Measurements from ENCODE around the gene HS3ST3B1. TPM values are rescaled to one million over a fixed set of nuclear protein-coding genes. Genes with fewer than 3 reads are reported as not detected.

Gene HS3ST3B1
- 0.05 and 0.49 TPM in 2 replicates for polyA plus RNA-seq

DNA sequence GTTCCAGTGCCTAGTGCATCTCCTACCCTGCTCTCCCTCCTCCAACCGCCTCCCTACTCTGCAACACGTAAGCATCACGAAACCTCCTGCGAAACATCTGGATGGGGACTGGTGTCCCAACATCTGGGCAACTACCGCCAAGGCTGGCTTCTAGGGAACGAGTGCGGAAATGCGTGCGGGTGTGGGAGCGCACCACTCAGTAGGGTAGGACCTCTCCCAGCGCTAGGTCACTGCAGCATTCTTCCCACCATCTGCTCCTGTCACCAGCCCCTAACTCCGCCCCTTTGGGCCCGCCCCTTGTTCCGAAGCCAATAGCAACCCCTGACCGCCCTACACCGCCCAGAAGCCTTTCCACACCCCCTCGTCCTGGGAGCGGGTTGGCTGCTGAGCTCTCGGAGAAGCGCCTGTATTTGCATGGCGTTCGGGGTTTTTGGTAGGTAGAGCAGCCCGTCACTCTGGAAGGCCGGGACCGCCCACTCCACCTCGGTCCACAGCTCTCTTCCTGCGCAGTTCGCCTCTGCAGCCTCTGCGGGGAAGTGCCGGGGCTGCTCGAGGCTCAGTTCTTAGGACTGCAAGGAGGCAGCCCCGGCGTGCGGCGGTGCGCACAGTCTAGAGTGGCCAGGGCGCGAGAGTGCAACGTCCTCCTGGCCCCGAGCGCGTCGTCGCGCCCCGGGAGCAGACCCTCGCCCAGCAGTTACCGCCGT lies at the start of gene HS3ST3B1:
TSS of gene HS3ST3B1 (plus strand) at position 507 of the 704 bp plus-strand sequence. CDS start 438 bp downstream, outside the sequence.

Other genes with a start within 250 kb of the HS3ST3B1 start
- 10.5 and 11.2 TPM in 2 replicates for gene COX10, start 231.6 kb upstream of the HS3ST3B1 start, polyA plus RNA-seq
- gene CDRT15, start 64.2 kb upstream of the HS3ST3B1 start, polyA plus RNA-seq, result not detected in 2 replicates

All from Purkinje cell (primary cell).